ENCODE results near the gene NGB.
A peak's percentile ranks its signal among the peaks of the same experiment; 100 is the strongest.

Gene NGB

GRCh38 chr14:77314539-77315457 lies 43.8 kb upstream of the NGB start:
- DNase-seq (ENCODE audit: low read depth in 2 of 2): no peak
- TF ChIP-seq, protein P1, sequence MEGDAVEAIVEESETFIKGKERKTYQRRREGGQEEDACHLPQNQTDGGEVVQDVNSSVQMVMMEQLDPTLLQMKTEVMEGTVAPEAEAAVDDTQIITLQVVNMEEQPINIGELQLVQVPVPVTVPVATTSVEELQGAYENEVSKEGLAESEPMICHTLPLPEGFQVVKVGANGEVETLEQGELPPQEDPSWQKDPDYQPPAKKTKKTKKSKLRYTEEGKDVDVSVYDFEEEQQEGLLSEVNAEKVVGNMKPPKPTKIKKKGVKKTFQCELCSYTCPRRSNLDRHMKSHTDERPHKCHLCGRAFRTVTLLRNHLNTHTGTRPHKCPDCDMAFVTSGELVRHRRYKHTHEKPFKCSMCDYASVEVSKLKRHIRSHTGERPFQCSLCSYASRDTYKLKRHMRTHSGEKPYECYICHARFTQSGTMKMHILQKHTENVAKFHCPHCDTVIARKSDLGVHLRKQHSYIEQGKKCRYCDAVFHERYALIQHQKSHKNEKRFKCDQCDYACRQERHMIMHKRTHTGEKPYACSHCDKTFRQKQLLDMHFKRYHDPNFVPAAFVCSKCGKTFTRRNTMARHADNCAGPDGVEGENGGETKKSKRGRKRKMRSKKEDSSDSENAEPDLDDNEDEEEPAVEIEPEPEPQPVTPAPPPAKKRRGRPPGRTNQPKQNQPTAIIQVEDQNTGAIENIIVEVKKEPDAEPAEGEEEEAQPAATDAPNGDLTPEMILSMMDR (IDR thresholded peaks at IDR 0.05; ENCODE audit: low read depth, low read length): no peak

GRCh38 chr14:77314043-77314442 lies 43.0 kb upstream of the NGB start:
- TF ChIP-seq, protein P1 (IDR thresholded peaks at IDR 0.05; ENCODE audit: low read depth, low read length): no peak
- DNase-seq (ENCODE audit: low read depth in 2 of 2): peak; percentile 79 to 88
- no peak overlapping the region for H3K4me3 ChIP-seq (replicated peaks in 1 of 2; ENCODE audit: low read depth in 2 of 2, low read length in 2 of 2)

More at GRCh38 chr14:77314539-77315457, 43.8 kb upstream of the NGB start:
- no peak overlapping the region for H3K4me3 ChIP-seq (replicated peaks in 1 of 2; ENCODE audit: low read depth in 2 of 2, low read length in 2 of 2)

DNA sequence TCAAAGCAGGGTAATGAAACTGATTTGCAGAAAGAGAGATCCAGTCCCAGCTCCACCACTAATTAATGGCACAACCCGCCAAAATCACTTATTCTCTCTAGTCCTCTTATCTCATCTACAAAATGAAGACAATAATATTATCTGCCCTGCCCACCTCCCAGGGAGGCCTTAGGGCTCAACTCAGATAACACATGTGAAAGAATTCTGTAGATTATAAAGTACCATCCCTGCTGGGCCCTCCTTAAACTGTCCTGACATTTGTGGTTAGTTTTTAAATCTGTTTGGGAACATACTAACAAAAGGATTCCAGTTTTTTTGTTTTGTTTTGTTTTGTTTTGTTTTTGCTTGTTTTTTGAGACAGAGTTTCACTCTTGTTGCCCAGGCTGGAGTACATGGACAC lies 42.4 kb upstream of the NGB start:
- no peak overlapping the region for H3K4me3 ChIP-seq (replicated peaks in 1 of 2; ENCODE audit: low read depth in 2 of 2, low read length in 2 of 2)
- DNase-seq (ENCODE audit: low read depth in 2 of 2): no peak
- TF ChIP-seq, protein P1 (IDR thresholded peaks at IDR 0.05; ENCODE audit: low read depth, low read length): no peak

DNA sequence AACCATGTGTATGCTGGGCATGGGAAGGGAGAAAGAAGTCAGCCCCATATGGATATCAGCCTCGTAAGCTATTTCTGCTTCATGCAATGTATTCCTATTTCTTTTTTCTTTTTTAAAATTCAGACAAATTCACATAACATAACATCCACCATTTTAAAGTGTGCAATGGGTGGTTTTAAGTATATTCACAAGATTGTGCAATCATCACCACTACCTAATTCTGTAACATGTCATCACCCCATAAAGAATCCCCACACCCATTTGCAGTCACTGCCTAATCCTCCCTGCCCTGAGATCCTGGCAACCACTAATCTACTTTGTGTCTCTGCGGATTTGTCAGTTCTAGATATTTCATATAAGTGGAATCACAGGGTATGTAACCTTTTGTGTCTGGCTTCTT lies 40.2 kb upstream of the NGB start:
- TF ChIP-seq, protein P1 (IDR thresholded peaks at IDR 0.05; ENCODE audit: low read depth, low read length): no peak
- DNase-seq (ENCODE audit: low read depth in 2 of 2): peak; percentile 32 to 43

GRCh38 chr14:77310026-77310425 lies 39.0 kb upstream of the NGB start:
- TF ChIP-seq, protein P1 (IDR thresholded peaks at IDR 0.05; ENCODE audit: low read depth, low read length): no peak
- H3K4me3 ChIP-seq (replicated peaks in 1 of 2; ENCODE audit: low read depth in 2 of 2, low read length in 2 of 2): no peak overlapping the region
- DNase-seq (ENCODE audit: low read depth in 2 of 2): peak in 1 of 2 donors; percentile 41

More for the DNA sequence above, 40.2 kb upstream of the NGB start:
- no peak overlapping the region for H3K4me3 ChIP-seq (replicated peaks in 1 of 2; ENCODE audit: low read depth in 2 of 2, low read length in 2 of 2)

DNA sequence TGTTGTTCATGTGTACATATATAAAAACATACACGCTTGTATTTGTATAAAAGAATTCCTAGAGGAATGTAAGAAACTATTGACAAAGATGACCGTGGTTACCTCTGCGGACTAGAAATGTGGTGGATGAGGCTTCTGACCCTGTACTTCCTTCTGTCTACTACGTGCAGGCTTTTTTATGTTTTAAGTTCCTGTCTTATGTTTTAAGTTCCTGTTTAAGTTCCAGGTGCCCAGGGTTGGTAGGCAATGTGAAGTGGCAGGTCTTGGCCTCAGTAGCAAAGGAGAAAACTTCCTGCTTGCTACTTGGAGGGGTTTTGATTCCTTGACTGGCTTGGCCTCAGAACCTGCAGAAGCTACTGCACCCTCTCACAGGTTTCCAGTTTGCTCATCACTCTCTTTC lies 38.1 kb upstream of the NGB start:
- H3K4me3 ChIP-seq (replicated peaks in 1 of 2; ENCODE audit: low read depth in 2 of 2, low read length in 2 of 2): no peak overlapping the region
- no peak for DNase-seq (ENCODE audit: low read depth in 2 of 2)
- TF ChIP-seq, protein P1 (IDR thresholded peaks at IDR 0.05; ENCODE audit: low read depth, low read length): no peak
